ENCODE results near the gene ITGAD. TPM values are rescaled to one million over a fixed set of nuclear protein-coding genes. Genes with fewer than 3 reads are reported as not detected.

Gene ITGAD
- total and polyA plus RNA-seq, 2 of the 4 experiments (the other 2 are of a cell fraction), result not detected

- ATAC-seq (ENCODE audit: low read depth), result peak; percentile 72
- Histone ChIP-seq H4K20me1 (ENCODE audit: insufficient read depth, low read length) (peaks cover 47% of the 10 kb centered on the region), H3K9ac (ENCODE audit: low read depth, low read length) (peak overlapping the region; percentile 99), H3K9me3 (ENCODE audit: control insufficient read depth, insufficient read depth, low read length) (no peaks in the 10 kb centered on the region), H2BK5ac (ENCODE audit: low read depth, low read length, poor library complexity, severe bottlenecking) (peak overlapping the region; percentile 95), H3K27me3 (ENCODE audit: control insufficient read depth, insufficient read depth, low read length) (no peaks in the 10 kb centered on the region), H3K27ac (ENCODE audit: insufficient read depth, low read length) (peak overlapping the region; percentile 100), H4K5ac (ENCODE audit: low read depth, low read length) (peak overlapping the region; percentile 97), H3K4me1 (ENCODE audit: control insufficient read depth, insufficient read depth, low read length) (peaks cover 13% of the 10 kb centered on the region), H3K23ac (ENCODE audit: low read depth, low read length) (peak overlapping the region; percentile 90), H4K91ac (ENCODE audit: insufficient read depth, low read depth, low read length) (peak overlapping the region; percentile 100), H2AK9ac (replicated peaks; ENCODE audit: low read depth, low read length, poor library complexity) (peak overlapping the region; percentile 100), H2AK5ac (ENCODE audit: low read depth, low read length) (peak overlapping the region; percentile 100), H2BK15ac (ENCODE audit: low read depth, low read length) (no peak overlapping the region), H2AFZ (replicated peaks; ENCODE audit: low read length, poor library complexity) (peak overlapping the region; percentile 93), H3K4ac (ENCODE audit: low read depth, low read length) (peak overlapping the region; percentile 99), H2BK20ac (ENCODE audit: low read depth, low read length) (no peak overlapping the region), H2BK120ac (ENCODE audit: low read depth, low read length) (peak overlapping the region; percentile 93), H3K79me1 (ENCODE audit: low read depth in 1 of 2, low read length in 2 of 2) (peaks cover 19 to 68% of the 10 kb centered on the region in 2 experiments; a peak in 3 of 4 replicates), H3K56ac (ENCODE audit: extremely low read depth, insufficient read depth, low read length) (peak overlapping the region; percentile 94), H3K18ac (ENCODE audit: low read depth, low read length) (peak overlapping the region; percentile 45), H3K9me1 (ENCODE audit: insufficient read depth, low read length) (peaks cover 16% of the 10 kb centered on the region; the same call in 1 of the 2 replicates), H4K8ac (ENCODE audit: low read depth in 2 of 2, low read length in 2 of 2) (peak overlapping the region; percentile 94), H3K4me2 (ENCODE audit: low read depth, low read length) (peak overlapping the region; percentile 50), H3K36me3 (ENCODE audit: control insufficient read depth, insufficient read depth, low read length) (peaks cover 40% of the 10 kb centered on the region), H3K4me3 (ENCODE audit: insufficient read depth, low read depth, low read length) (peak overlapping the region; percentile 87), H3K14ac (replicated peaks; ENCODE audit: low read depth, low read length) (peak overlapping the region; percentile 99)
- intact Hi-C loops (cut with micrococcal nuclease) (loop anchor here (1.0 kb wide), 1 partner anchor 13 kb away; the partner anchor contains the start of gene ARMC5), dilution Hi-C loops (cut with HindIII; ENCODE audit: low sequenced_read_pairs, unreplicated experiment) (no loop called here), in situ Hi-C loops (cut with MboI; ENCODE audit: low sequenced_read_pairs) (loop anchor here (25.0 kb wide), 1 partner anchor 390 kb away; the partner anchor contains the start of gene ZNF267)
- BruUV-seq (replicated peaks), result no TSS peak
- POLR2A ChIA-PET (ENCODE audit: unreplicated experiment), result interaction anchor here (1.0 kb wide), 1 partner anchor 13 kb away, joined by 4 read pairs; no protein-coding TSS in a partner anchor
- CTCF ChIA-PET, result interaction anchor here (1.0 kb wide), 3 partner anchors 9 to 242 kb away, joined by 3 to 7 read pairs (median 6); no protein-coding TSS in a partner anchor
- WGBS, 2 experiments (ENCODE audit: extremely low coverage in 2 of 2, insufficient read length in 1 of 2), result 17% methylated on average over 7 of the region's 20 CpGs; no CpG with 5 or more reads in 1 of the 2 experiments
- DNase-seq, result peak; percentile 88
- TF ChIP-seq SMC3 (IDR thresholded peaks at IDR 0.05; ENCODE audit: low read depth, low read length) (no peak), BHLHE40 (IDR thresholded peaks at IDR 0.05; ENCODE audit: low read depth, low read length) (no peak), RCOR1 (IDR thresholded peaks at IDR 0.05; ENCODE audit: insufficient replicate concordance, low read length) (peak; percentile 91), NFE2L2 (IDR thresholded peaks at IDR 0.05; ENCODE audit: low read depth, low read length) (no peak), POLR2A (IDR thresholded peaks at IDR 0.05; ENCODE audit: low read depth, low read length) (peak; percentile 57; the same call in 1 of the 2 replicates), ELK1 (IDR thresholded peaks at IDR 0.05; ENCODE audit: borderline replicate concordance, low read depth, low read length) (no peak), CHD1 (IDR thresholded peaks at IDR 0.05; ENCODE audit: low read depth, low read length) (no peak), CEBPB (IDR thresholded peaks at IDR 0.05; ENCODE audit: low read depth, low read length) (no peak), USF2 (IDR thresholded peaks at IDR 0.05; ENCODE audit: low read depth, low read length) (no peak), MXI1 (IDR thresholded peaks at IDR 0.05; ENCODE audit: borderline replicate concordance, low read depth, low read length) (no peak), MAFK (IDR thresholded peaks at IDR 0.05; ENCODE audit: low read depth, low read length) (no peak), MAZ (IDR thresholded peaks at IDR 0.05; ENCODE audit: borderline replicate concordance, low read depth, low read length) (no peak; the same call in 1 of the 2 replicates), RFX5 (IDR thresholded peaks at IDR 0.05; ENCODE audit: low read depth, low read length) (no peak), FOS (IDR thresholded peaks at IDR 0.05; ENCODE audit: low read depth, low read length) (no peak; the same call in 1 of the 2 replicates), RAD21 (IDR thresholded peaks at IDR 0.05; ENCODE audit: low read length) (peak; percentile 19; the same call in 1 of the 2 replicates)
Observed at GRCh38 chr16:31472709-31473203, 79.6 kb downstream of the ITGAD start.
